ENCODE measurements around the gene CGREF1. TPM values are rescaled to one million over a fixed set of nuclear protein-coding genes. Genes with fewer than 3 reads are reported as not detected.

Gene CGREF1
- polyA plus RNA-seq, 1 of the 3 experiments (the other 2 are of a cell fraction) = 18.3 TPM

DNA sequence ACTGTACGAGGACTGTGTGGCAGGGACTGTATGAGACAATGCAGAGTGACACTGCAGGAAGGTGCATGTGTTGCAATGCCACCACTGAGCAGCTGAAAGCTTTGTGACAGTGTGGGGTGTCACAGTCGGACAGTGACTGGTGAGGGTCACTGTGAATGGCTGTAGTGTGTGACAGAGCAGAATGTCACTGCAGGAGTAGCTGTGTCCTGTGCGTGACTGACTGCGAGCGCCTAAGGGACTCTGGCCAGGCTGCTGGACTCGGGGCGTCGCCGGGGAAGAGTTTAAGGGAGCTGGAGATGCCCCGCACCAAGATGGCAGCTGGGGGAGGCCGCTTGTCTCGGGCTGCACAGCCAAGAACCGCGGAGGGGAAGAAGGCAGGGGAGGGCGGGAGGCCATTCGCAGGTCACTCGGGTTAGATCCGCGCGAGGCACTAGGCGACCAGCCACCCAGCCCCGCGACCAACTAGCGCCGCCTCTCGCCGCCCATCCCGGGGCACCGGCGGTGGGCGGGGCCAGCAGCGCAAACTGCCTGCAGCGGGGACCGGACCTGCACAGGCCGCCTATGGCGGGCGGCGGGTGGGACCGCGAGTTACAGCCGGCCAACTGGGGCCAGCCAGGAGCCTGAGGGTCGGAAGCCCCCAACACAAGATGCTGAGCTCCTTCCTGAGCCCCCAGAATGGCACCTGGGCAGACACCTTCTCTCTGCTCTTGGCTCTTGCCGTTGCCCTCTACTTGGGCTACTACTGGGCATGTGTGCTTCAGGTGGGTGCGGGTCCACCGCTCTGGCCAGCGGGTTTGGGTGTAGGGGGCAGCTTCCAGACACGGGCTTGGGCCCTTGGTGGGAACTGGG lies 4.6 kb upstream of the CGREF1 start, which contains the start of gene ABHD1 (continued):
- TF ChIP-seq, protein P1, sequence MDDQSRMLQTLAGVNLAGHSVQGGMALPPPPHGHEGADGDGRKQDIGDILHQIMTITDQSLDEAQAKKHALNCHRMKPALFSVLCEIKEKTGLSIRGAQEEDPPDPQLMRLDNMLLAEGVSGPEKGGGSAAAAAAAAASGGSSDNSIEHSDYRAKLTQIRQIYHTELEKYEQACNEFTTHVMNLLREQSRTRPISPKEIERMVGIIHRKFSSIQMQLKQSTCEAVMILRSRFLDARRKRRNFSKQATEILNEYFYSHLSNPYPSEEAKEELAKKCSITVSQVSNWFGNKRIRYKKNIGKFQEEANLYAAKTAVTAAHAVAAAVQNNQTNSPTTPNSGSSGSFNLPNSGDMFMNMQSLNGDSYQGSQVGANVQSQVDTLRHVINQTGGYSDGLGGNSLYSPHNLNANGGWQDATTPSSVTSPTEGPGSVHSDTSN (IDR thresholded peaks at IDR 0.05) = no peak
- TF ChIP-seq RCOR1 (IDR thresholded peaks at IDR 0.05; ENCODE audit: low read length) (no peak), RXRA (IDR thresholded peaks at IDR 0.05; ENCODE audit: borderline replicate concordance, low read depth) (no peak), NFIC (IDR thresholded peaks at IDR 0.05; ENCODE audit: borderline replicate concordance) (no peak)

DNA sequence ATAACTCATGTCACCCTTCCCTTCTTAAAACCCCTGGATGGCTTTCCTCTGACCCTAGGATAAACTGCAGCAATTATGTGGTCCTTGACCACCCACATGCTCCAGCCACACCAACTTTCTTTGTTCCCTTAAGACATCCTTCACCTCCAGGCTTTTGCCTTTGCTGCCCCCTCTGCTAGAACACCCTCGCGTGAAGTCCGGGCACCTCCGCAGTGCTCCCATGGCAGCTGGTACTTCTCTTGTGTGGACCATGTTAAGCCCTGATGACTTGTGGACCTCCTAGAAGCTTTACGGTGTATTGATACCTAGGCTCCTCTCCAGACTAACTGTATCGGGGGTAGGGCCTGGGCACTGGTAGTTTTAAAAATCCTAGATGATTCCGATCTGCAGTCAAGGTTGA lies 3.9 kb upstream of the CGREF1 start:
- no peaks in the 10 kb centered on the region for H3K9me2 ChIP-seq
- no peaks in the 10 kb centered on the region for H3K27me3 ChIP-seq (ENCODE audit: insufficient read depth)
- POLR2A ChIA-PET = interaction anchor here (1.0 to 2.1 kb wide), 5 partner anchors 11 to 51 kb away, joined by 3 to 18 read pairs (median 5); partner anchors contain the start of genes KHK, OST4 and PREB
- H3K4me1 ChIP-seq (ENCODE audit: control insufficient read depth in 1 of 2, insufficient read depth in 2 of 2, low read depth in 1 of 2, low read length in 1 of 2) = peaks cover 0 to 21% of the 10 kb centered on the region in 2 experiments; a peak in 1 of 4 replicates
- H3K36me3 ChIP-seq (replicated peaks in 1 of 2; ENCODE audit: control insufficient read depth in 1 of 2, insufficient read depth in 2 of 2, low read length in 1 of 2) = no peaks in the 10 kb centered on the region
- CTCF ChIA-PET = interaction anchor here (0.9 to 2.4 kb wide), 12 partner anchors 9 to 181 kb away, joined by 3 to 20 read pairs (median 5); partner anchors contain the start of gene PREB
- 94% methylated on average over 7 of the region's 7 CpGs for WGBS (ENCODE audit: low lambda C conversion rate)
- H3K4me2 ChIP-seq = no peak overlapping the region; the same call in 1 of the 2 replicates
- H3F3A ChIP-seq (replicated peaks; ENCODE audit: insufficient read depth) = peaks cover 3% of the 10 kb centered on the region
- TF ChIP-seq EP300 (IDR thresholded peaks at IDR 0.05; ENCODE audit: borderline replicate concordance in 1 of 2, low read depth in 1 of 2, low read length in 1 of 2) (no peak), ELF1 (IDR thresholded peaks at IDR 0.05) (no peak), TAF1 (IDR thresholded peaks at IDR 0.05; ENCODE audit: borderline replicate concordance, low read depth, low read length) (no peak), CHD2 (IDR thresholded peaks at IDR 0.05; ENCODE audit: low read length, partially characterized antibody) (no peak), MXI1 (IDR thresholded peaks at IDR 0.05; ENCODE audit: low read depth, low read length) (no peak), GATA2 (CRISPR knock-in tag; IDR thresholded peaks at IDR 0.05) (no peak), POLR2AphosphoS5 (IDR thresholded peaks at IDR 0.05; ENCODE audit: low read depth, low read length) (no peak), FOXM1 (IDR thresholded peaks at IDR 0.05; ENCODE audit: low read depth) (no peak), SMC3 (IDR thresholded peaks at IDR 0.05; ENCODE audit: low read depth, low read length) (no peak), FOSL2 (IDR thresholded peaks at IDR 0.05; ENCODE audit: borderline replicate concordance, low read depth) (no peak), RAD21 (IDR thresholded peaks at IDR 0.05; ENCODE audit: low read length) (no peak)
- TF ChIP-seq, protein P2, sequence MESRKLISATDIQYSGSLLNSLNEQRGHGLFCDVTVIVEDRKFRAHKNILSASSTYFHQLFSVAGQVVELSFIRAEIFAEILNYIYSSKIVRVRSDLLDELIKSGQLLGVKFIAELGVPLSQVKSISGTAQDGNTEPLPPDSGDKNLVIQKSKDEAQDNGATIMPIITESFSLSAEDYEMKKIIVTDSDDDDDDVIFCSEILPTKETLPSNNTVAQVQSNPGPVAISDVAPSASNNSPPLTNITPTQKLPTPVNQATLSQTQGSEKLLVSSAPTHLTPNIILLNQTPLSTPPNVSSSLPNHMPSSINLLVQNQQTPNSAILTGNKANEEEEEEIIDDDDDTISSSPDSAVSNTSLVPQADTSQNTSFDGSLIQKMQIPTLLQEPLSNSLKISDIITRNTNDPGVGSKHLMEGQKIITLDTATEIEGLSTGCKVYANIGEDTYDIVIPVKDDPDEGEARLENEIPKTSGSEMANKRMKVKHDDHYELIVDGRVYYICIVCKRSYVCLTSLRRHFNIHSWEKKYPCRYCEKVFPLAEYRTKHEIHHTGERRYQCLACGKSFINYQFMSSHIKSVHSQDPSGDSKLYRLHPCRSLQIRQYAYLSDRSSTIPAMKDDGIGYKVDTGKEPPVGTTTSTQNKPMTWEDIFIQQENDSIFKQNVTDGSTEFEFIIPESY (IDR thresholded peaks at IDR 0.05; ENCODE audit: borderline replicate concordance, low read depth) = no peak
- TF ChIP-seq, protein P3, sequence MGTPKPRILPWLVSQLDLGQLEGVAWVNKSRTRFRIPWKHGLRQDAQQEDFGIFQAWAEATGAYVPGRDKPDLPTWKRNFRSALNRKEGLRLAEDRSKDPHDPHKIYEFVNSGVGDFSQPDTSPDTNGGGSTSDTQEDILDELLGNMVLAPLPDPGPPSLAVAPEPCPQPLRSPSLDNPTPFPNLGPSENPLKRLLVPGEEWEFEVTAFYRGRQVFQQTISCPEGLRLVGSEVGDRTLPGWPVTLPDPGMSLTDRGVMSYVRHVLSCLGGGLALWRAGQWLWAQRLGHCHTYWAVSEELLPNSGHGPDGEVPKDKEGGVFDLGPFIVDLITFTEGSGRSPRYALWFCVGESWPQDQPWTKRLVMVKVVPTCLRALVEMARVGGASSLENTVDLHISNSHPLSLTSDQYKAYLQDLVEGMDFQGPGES (IDR thresholded peaks at IDR 0.05; ENCODE audit: low read depth, low read length) = no peak
- TF ChIP-seq, protein P4, sequence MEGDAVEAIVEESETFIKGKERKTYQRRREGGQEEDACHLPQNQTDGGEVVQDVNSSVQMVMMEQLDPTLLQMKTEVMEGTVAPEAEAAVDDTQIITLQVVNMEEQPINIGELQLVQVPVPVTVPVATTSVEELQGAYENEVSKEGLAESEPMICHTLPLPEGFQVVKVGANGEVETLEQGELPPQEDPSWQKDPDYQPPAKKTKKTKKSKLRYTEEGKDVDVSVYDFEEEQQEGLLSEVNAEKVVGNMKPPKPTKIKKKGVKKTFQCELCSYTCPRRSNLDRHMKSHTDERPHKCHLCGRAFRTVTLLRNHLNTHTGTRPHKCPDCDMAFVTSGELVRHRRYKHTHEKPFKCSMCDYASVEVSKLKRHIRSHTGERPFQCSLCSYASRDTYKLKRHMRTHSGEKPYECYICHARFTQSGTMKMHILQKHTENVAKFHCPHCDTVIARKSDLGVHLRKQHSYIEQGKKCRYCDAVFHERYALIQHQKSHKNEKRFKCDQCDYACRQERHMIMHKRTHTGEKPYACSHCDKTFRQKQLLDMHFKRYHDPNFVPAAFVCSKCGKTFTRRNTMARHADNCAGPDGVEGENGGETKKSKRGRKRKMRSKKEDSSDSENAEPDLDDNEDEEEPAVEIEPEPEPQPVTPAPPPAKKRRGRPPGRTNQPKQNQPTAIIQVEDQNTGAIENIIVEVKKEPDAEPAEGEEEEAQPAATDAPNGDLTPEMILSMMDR (IDR thresholded peaks at IDR 0.05) = no peak
- H3K4me3 ChIP-seq (ENCODE audit: low read depth in 2 of 2, low read length in 1 of 2) = no peak overlapping the region; a peak in 1 of 4 replicates
- H3K9me3 ChIP-seq = no peaks in the 10 kb centered on the region
- H3K27ac ChIP-seq (ENCODE audit: low read depth in 2 of 2, low read length in 1 of 2) = peak overlapping the region in 1 of 2 experiments; percentile 64; a peak in 1 of 4 replicates
- DNase-seq = no peak
- H3K79me2 ChIP-seq (ENCODE audit: insufficient read depth) = no peaks in the 10 kb centered on the region
- H4K20me1 ChIP-seq (ENCODE audit: insufficient read depth) = no peaks in the 10 kb centered on the region
- H3K9ac ChIP-seq = no peak overlapping the region
- 0 out of 2 replicates have a peak overlapping the region, but pooled peaks have one; percentile 94 for H2AFZ ChIP-seq (ENCODE audit: low read depth)

All from SK-N-SH (cell line).